PFSK-1 (cell line): ENCODE results near the gene USP48.

Experiments used
- POLR2AphosphoS5 ChIP-seq: IDR thresholded peaks from 2 replicates; pipeline ENCODE4 v1.6.1; 2012; ENCODE audit warnings: low read depth, mild to moderate bottlenecking, control low read depth, low read length, moderate library complexity
- SIN3A ChIP-seq: IDR thresholded peaks from 2 replicates; pipeline ENCODE4 v1.6.1; 2012; ENCODE audit warnings: mild to moderate bottlenecking, low read length, moderate library complexity, borderline replicate concordance; ENCODE audit not compliant: insufficient read depth
- TAF1 ChIP-seq: IDR thresholded peaks from 2 replicates; pipeline ENCODE4 v1.6.1; 2012; ENCODE audit warnings: low read length, control low read depth, borderline replicate concordance; ENCODE audit not compliant: insufficient read depth
- TF ChIP-seq, protein P1 (sequence below), 2 experiments: IDR thresholded peaks; 2 replicates each; pipeline versions ENCODE4 v1.6.1 to v1.8.0; 2011 to 2012; ENCODE audit warnings: low read depth in 2 of 2, low read length in 2 of 2, control low read depth in 1 of 2, inconsistent platforms in 1 of 2, mild to moderate bottlenecking in 1 of 2, moderate library complexity in 1 of 2; ENCODE audit not compliant: insufficient read depth in 1 of 2

DNA sequence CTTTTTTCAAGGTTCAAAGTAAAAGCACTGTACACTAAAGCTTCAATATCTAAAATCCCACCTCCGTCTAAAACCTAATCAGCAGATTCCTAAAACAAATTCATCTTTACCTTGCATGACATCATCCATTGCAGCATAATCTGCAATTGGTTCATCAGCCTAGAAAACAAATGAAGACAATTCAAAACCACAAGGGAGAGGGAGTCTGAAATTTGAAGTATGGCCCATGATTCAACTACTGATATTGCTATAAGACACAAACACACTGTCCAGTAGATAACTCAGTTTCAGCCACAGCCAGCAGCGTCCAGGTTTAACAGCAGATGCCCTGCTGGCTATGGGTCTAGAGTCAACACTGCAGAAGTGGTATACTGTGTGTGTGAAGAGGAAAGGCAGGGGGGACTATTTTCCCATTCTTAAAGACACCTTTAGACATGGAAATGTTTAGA is 95.8 kb downstream of the USP48 start:
- TF ChIP-seq TAF1 (no peak), POLR2AphosphoS5 (no peak), SIN3A (no peak)
- TF ChIP-seq, protein P1, sequence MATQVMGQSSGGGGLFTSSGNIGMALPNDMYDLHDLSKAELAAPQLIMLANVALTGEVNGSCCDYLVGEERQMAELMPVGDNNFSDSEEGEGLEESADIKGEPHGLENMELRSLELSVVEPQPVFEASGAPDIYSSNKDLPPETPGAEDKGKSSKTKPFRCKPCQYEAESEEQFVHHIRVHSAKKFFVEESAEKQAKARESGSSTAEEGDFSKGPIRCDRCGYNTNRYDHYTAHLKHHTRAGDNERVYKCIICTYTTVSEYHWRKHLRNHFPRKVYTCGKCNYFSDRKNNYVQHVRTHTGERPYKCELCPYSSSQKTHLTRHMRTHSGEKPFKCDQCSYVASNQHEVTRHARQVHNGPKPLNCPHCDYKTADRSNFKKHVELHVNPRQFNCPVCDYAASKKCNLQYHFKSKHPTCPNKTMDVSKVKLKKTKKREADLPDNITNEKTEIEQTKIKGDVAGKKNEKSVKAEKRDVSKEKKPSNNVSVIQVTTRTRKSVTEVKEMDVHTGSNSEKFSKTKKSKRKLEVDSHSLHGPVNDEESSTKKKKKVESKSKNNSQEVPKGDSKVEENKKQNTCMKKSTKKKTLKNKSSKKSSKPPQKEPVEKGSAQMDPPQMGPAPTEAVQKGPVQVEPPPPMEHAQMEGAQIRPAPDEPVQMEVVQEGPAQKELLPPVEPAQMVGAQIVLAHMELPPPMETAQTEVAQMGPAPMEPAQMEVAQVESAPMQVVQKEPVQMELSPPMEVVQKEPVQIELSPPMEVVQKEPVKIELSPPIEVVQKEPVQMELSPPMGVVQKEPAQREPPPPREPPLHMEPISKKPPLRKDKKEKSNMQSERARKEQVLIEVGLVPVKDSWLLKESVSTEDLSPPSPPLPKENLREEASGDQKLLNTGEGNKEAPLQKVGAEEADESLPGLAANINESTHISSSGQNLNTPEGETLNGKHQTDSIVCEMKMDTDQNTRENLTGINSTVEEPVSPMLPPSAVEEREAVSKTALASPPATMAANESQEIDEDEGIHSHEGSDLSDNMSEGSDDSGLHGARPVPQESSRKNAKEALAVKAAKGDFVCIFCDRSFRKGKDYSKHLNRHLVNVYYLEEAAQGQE (IDR thresholded peaks at IDR 0.05; ENCODE audit: insufficient read depth in 1 of 2, low read depth in 2 of 2, low read length in 2 of 2): no peak
